GM21717 (cell line): Measurements from ENCODE around the gene L1CAM.
"Not testable (repeated sequence)": the region's sequence is repeated elsewhere in the genome, so short reads cannot be mapped to it uniquely, and the experiment has no call there.

Source experiments
- ATAC-seq: cut with Tn5 transposase; IDR thresholded peaks from one replicate; pipeline ENCODE4 v1.9.1; 2021; ENCODE audit warnings: mild to moderate bottlenecking, moderate library complexity; ENCODE audit not compliant: unreplicated experiment

The L1CAM gene

GRCh38 chrX:153831429-153832150 is 54.4 kb downstream of the L1CAM start:
- ATAC-seq = no peak

GRCh38 chrX:153830640-153831428 is 55.1 kb downstream of the L1CAM start:
- ATAC-seq = no peak

DNA sequence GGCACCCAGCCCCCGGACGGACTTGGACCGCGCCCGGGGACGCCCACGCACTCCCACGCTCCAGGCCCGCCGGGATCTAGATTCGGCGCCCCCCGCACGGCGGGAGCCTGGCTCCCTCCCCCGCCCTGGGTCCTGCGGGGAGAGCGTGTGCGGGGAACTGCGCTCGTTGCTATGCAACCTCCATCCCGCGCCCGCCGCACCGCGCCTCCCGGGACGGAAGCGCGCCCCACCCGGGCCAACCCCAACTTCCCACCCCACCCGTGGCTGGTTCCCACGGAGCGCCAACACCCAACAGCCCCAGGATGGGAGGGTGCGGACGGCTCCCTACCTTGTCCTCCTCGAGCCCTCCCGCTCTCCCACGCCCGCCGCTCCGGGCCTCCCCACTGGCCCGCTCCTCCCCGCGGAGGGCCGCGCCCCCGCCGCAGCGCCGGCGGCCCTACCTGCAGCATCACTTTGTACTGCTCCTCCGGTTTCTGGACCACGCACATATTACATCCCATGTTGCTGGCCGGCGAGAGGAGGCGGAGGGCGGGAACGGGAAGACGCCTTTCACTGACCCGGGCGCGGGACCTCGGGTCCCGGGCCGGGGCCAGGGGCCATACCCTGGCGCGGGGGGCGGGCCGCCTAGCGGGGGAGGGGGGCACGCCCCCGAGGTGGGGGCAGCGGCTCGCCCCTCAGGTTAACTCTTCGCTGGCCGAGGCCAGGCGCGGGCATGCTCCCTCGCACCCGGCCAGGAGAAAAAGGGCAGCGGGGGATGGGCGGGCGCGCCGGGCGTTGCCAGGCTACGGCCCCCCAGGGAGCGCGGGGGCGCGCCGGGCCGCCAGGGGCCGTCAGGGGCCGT is 56.0 kb downstream of the L1CAM start, which contains the start of gene PDZD4:
PDZD4 (minus strand) TSS at position 746 of the 841 bp plus-strand sequence; CDS start at position 500, 246 bp downstream.
- no peak for ATAC-seq

DNA sequence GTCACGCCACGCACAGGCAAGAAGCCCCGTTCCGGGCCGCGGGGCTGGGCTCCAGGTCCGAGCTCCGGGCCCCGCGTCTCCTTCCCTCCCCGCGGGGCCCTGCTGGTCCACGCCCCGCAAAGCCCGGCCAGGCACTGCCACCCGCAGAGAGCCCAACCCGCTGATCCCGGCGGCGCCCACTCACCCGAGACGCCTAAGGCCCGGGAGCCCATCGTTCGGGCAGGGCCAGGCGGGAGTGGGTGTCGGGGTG is 56.5 kb downstream of the L1CAM start:
- ATAC-seq = no peak

DNA sequence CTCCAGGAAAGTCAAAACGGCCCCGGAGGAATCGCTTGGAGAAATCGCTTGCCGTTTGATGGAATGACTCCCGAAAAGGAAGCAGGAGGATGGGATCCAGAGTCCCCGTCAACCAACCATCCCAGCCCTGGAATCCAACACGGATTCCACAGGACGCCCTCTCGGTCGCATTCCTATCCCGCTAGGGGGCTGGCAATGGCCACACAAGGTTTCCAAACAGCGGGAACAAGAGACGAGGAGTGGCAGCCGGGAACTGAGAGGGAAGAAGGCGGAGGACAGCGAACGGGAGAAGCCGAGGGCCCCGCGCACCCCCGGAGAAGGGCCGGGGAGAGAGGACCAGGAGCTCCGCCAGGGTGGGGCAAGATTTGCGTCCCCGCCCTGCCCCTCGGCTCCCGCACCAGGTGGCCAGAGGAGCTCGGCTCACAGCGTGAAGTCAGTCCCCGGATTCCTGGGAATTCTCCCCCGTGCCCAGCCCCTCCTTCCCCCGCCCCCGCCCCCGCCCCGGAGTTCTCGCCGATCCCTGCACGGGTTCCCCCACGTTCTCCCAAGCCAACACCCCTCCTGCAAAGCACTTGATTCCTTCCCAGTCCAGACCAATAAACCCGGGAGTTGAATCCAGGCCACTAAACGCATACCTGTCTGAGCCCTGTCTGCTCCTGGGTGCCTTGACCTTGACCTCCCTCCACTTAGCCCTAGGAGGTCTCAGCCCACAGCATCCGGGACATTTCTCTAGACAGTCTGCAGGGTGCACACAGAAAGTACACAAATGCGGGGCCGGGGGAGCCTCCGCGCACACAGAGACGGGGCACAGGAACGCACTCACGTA is 57.0 kb downstream of the L1CAM start:
- no peak for ATAC-seq

GRCh38 chrX:153828308-153828707 is 57.7 kb downstream of the L1CAM start:
- no peak for ATAC-seq

- no peak for ATAC-seq
These were observed 58.1 kb downstream of the L1CAM start for GRCh38 chrX:153827903-153828302.

DNA sequence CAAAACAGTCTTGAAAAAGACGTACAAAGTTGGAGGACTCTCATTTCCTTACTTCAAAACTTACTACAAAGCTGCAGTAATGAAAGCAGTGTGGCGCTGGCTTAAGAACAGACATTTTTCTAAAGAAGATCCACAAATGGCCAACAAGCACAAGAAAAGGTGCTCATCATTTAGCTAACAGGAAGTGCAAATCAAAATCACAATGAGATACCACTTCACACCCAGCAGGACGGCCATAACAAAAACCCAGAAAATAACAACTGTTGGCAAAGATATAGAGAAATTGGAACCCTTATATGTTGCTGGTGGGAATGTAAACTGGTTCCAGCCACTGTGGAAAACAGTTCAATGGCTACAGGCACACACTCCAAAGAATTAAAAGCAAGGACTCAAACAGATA is 59.0 kb downstream of the L1CAM start:
- ATAC-seq = no peak

DNA sequence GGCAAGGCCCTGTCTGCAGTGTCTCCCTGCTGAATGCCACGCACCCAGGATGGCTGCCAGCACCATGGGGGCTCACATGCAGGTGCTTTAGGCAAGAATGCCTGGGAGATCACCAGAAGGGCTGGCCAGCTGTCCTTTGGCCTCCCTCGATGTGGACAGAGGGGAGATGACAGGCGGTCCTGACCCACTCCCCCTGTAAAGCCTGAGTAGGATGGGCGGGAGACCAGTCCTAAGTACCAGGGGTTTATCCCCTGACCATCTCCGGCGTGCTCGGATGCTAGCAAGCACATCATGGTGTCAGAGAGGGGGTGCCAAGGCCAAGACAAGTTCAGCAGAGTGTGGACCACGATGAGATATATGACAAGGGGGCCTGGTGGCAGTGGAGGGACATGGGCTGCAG is 60.9 kb downstream of the L1CAM start:
- ATAC-seq = no peak

DNA sequence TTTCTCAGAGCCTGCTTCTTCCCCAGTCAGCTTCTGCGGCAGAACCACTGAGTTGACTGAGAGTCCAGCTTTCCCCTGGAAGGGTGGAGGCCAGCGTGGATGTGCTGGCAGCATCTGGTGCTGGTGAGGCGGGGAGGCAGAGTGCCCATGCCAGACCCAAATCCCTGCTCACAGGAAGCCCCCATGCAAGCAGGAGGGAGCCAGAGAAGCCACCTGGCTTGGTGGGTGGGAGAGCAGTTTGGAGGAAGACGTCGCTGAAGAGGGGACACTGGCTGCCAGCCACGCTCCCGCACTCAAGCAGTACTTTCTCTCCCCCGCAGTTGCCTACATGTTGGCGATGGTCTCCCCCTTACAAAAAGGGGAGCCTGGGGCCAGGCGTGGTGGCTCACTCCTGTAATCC is 61.6 kb downstream of the L1CAM start:
- ATAC-seq = no peak

DNA sequence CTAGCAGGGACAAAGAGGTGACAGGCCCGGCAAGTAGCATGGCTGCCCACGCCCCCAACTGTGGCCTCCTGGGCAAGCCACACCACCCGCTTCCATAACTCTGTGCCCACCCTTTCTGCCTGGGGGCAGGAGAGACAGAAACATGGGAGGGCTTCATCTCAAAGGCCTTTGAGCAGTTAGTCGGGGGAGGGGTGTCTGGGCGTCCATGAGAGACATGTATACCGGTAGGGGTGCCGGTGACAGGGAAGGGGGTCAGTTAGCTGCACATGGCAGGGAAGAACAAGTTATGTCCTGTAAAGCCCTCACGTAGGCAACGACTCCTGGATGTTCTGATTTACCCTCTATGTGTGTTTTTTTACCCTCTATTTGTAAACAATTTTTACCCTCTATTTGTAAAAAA is 64.9 kb downstream of the L1CAM start:
- ATAC-seq = no peak

DNA sequence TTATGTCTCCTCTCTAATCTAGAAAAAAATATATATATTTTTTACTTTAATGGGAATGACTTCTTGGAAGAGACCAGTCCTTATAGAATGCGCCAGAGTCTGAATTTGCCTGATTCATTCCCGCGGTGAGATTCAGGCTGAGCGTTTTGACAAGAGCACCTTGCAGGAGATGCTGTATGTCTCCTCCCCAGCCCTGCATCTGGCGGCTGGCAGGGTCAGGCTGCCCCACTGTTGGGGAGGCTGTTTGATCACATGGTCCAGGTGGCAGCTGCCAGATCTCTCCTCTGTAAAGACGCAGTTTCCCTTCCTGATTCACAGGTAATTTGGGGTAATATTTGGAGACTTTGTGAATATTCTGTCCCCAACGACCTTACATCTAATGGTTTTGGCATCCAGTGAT is 65.4 kb downstream of the L1CAM start:
- no peak for ATAC-seq

DNA sequence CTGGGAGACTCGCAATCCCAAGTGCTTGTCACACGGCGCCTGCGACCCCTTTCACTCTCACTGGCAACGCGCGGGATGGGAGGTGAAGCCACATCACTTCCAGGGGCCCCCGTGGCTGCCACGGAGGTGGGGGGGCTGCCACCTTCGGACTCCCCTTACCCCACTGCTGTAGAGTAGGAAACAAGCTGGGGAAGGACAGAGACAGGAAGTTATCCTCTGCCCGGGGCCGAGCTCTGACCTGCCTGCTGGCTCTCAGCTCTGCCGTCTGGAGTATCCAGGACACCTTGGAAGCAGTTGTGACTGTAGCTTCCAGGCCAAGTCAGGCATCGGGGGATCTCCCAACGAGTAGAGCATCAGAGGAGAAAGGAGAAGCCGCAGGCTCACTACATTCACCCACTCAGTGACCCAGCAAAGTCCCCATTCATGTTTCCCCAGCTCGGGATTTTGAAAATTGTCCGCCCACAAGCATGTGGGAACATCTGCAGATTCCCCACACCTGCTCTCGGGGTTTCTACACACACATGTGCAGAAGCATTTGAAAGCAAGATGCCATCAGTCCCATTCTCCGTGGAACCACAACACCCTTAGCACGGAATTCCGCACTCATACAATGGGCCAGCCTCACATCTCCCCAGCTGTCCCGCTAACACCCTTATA is 66.5 kb downstream of the L1CAM start:
- ATAC-seq = no peak

GRCh38 chrX:153818571-153819383 is 67.2 kb downstream of the L1CAM start:
- ATAC-seq = no peak

GRCh38 chrX:153818064-153818463 is 67.9 kb downstream of the L1CAM start:
- ATAC-seq = not testable (repeated sequence)

DNA sequence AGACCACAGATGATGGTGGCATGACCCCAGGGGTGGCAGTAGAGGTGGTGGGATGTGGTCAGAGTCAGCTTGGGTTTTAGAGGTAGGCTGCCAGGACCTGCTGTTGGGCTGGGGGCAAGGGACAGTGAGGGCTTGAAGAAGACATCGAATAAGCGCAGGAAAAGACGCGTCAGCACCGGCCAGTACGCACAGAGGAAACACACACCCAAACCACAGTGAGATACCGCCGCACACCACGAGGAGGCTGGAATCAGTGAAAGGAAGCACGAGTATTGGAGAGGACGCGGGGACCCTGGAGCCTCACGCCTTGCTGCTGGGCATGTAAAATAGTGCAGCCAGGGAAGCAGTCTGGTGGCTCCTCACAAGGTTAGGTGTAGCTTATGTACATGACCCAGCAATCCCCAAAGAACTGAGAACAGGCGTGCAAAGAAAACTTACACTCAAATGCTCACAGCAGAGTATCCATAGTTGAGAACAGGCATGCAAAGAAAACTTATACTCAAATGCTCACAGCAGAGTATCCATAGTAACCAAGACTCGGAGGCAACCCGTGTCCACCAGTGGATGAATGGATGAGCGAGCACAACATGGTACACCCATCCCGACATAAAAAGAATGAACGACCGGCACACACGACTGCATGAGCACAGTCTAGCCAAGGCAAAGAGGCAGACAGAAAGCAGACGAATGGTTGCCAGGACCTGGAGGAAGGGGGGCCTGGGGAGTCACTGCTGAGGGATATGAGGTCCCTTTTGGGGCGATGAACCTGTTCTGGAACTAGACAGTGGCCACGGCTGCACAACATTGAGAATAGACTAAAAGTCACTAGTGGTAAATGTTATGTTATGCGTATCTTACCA is 68.9 kb downstream of the L1CAM start:
- ATAC-seq = no peak

DNA sequence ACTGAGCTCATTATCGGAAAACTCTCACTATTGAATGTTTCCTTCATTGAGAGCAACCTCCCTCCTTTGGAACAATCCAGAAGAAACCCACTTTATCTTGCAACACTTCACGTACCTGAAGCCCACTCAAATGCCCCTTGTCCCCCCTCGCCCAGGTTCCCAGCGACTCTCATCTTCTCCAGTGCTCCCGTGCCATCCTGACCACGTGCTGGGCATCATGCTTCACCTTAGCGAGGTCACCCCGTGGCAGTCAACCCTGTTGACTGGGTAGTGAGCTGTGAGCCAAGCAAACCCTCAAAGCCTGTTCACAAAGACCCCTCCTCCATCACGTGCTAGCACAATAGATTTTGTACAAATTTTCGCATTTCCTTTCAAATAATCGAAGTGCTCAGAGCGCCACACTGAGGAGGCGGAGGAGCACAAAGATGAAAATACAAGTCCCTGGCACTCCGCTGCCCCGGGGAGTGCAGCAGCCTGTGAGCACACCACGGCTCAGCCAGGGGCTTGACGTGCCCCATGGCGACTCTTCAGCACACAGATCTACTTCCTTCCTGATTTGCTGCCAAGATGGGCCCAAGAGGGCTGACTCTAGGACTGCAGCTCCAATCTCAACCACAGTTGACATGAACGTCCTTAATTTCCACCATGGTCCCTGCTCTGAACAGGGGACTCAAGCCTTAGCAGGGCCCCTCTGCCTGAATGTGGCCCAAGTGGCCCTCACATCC is 71.2 kb downstream of the L1CAM start:
- ATAC-seq = no peak

GRCh38 chrX:153813161-153813560 is 72.8 kb downstream of the L1CAM start:
- no peak for ATAC-seq
